Measurements from ENCODE around the gene CNTF.

CNTF gene

DNA sequence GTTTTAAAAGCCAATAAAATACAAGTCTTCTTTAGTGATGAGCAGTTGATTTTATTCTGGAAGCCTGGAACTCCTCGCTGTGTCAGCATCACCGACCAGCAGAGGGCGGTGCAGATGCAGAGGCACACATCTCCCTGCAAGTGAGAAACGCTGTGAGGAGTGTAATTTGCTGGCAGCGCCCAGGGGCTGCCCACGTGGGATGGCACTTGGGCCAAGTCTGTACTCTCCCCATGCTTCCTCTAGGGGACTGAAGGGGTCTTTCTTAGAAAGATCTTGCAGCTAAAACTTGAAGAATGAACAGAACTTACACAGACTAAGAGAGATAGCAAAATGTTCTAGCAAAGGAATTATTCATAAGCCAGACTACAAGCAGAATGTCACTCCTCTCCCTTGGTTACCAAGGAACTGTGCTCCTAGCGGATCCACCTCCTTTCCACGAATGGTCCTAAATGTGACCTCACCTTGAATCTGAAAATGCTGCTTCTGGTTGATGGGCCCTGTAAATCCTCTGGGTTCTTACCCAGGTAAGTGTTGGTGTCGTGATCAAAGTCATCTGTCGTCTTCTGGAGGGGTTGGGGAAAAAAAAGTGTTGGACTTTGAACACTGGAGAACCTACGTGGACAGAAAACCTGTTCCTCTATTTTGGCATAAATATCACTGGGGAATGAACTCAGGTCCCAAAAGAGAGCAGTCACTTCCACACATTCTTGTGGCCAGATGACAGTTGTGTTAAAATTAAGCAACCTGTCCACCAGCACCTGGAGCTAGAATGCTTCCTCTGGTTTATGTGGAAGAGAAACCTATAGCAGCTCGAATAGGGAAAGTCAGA is 31.8 kb downstream of the CNTF start:
- Histone ChIP-seq H3K4me3 (ENCODE audit: insufficient read depth, low read depth, low read length, poor library complexity, severe bottlenecking) (no peak overlapping the region), H3K4me1 (ENCODE audit: control insufficient read depth, insufficient read depth, low read length, poor library complexity, severe bottlenecking) (no peaks in the 10 kb centered on the region), H3K27me3 (replicated peaks; ENCODE audit: control insufficient read depth, insufficient read depth, low read length, poor library complexity, severe bottlenecking) (no peaks in the 10 kb centered on the region), H3K27ac (ENCODE audit: insufficient read depth, low read length, poor library complexity, severe bottlenecking) (no peak overlapping the region), H3K36me3 (ENCODE audit: control insufficient read depth, insufficient read depth, low read length) (no peaks in the 10 kb centered on the region), H3K9me3 (ENCODE audit: control insufficient read depth, low read length) (no peaks in the 10 kb centered on the region)
- peak; percentile 37 to 52 (median 38) for DNase-seq

DNA sequence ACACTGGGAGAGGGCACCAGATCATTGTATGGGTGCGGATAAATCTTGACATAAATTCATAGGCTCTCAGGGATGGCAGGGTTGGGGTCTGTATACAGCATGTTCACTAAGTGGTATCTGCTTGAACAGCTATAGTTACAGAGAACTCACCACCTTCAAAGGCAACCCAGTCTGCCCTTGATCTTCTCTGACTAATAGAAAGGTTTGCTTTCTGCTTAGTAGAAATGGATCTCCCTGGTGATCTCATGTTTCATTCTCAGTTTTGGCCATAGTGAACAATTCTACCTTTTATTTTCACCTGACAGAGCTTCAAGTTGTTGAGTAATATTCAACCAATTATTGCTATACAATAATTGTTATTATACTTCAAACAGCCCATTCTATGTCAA is 32.4 kb downstream of the CNTF start:
- Histone ChIP-seq H3K27me3 (replicated peaks; ENCODE audit: control insufficient read depth, insufficient read depth, low read length, poor library complexity, severe bottlenecking) (no peaks in the 10 kb centered on the region), H3K27ac (ENCODE audit: insufficient read depth, low read length, poor library complexity, severe bottlenecking) (no peak overlapping the region), H3K4me1 (ENCODE audit: control insufficient read depth, insufficient read depth, low read length, poor library complexity, severe bottlenecking) (no peaks in the 10 kb centered on the region), H3K4me3 (ENCODE audit: insufficient read depth, low read depth, low read length, poor library complexity, severe bottlenecking) (no peak overlapping the region), H3K36me3 (ENCODE audit: control insufficient read depth, insufficient read depth, low read length) (no peaks in the 10 kb centered on the region), H3K9me3 (ENCODE audit: control insufficient read depth, low read length) (no peaks in the 10 kb centered on the region)
- DNase-seq = no peak

DNA sequence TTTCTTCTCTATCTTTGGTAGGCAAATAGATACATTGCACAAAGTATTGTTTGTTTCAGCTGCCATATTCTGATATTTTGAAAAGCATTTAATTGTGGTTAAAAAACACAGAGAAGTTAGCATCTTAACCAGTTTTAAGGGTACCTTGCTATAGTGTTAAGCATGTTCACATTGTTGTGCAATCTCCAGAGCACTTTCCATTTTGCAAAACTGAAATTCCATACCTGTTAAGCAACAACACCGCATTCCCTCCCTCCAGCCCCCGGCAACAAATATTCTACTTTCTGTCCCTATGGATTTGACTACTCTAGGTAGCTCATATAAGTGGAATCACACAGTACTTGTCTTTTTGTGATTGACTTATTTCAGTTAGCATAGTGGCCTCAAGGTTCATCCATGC is 33.9 kb downstream of the CNTF start:
- H3K27me3 ChIP-seq (replicated peaks; ENCODE audit: control insufficient read depth, insufficient read depth, low read length, poor library complexity, severe bottlenecking) = no peaks in the 10 kb centered on the region
- H3K9me3 ChIP-seq (ENCODE audit: control insufficient read depth, low read length) = no peaks in the 10 kb centered on the region
- H3K4me1 ChIP-seq (ENCODE audit: control insufficient read depth, insufficient read depth, low read length, poor library complexity, severe bottlenecking) = no peaks in the 10 kb centered on the region
- no peaks in the 10 kb centered on the region for H3K36me3 ChIP-seq (ENCODE audit: control insufficient read depth, insufficient read depth, low read length)
- H3K27ac ChIP-seq (ENCODE audit: insufficient read depth, low read length, poor library complexity, severe bottlenecking) = no peak overlapping the region
- no peak for DNase-seq
- no peak overlapping the region for H3K4me3 ChIP-seq (ENCODE audit: insufficient read depth, low read depth, low read length, poor library complexity, severe bottlenecking)

DNA sequence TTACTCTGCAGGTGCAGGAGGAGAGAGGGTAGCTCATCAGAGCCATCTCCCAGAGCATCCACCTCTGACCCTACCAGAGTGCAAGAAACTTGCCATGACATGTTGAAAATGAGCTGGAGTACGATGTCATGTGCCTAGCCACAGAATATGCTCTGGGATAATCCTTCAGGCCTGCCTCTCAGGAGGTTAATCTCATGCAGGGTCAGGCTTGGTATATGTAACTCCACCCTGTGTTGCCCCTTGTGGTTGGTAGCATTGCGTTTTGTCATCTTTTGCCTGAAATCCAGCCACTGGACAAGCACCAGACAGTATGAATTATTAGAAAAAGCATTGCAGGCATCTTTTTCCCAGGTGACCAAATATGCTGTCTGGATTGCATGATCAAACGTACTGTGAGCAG is 36.2 kb downstream of the CNTF start:
- Histone ChIP-seq H3K27me3 (replicated peaks; ENCODE audit: control insufficient read depth, insufficient read depth, low read length, poor library complexity, severe bottlenecking) (no peaks in the 10 kb centered on the region), H3K36me3 (ENCODE audit: control insufficient read depth, insufficient read depth, low read length) (no peaks in the 10 kb centered on the region), H3K9me3 (ENCODE audit: control insufficient read depth, low read length) (no peaks in the 10 kb centered on the region), H3K4me1 (ENCODE audit: control insufficient read depth, insufficient read depth, low read length, poor library complexity, severe bottlenecking) (no peaks in the 10 kb centered on the region), H3K4me3 (ENCODE audit: insufficient read depth, low read depth, low read length, poor library complexity, severe bottlenecking) (no peak overlapping the region), H3K27ac (ENCODE audit: insufficient read depth, low read length, poor library complexity, severe bottlenecking) (no peak overlapping the region)
- DNase-seq = no peak

DNA sequence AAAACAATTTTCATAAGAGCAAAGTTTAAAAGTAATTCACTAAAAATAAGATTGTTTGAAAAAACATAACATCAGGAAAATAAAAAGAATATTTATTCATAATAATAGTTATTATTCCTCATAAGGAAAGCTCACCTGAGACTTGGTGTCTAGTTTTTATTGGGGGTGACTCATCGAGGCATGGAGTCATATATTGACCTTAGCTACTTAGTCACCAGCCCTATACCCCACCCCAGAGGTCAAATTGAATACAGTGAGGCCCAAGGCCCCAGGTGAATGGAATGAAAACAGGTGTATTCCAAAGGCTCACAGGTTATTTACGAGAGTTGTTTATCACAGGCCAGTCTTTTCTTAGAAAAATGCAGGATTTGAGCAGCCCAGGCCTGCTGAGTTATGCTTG is 36.9 kb downstream of the CNTF start:
- Histone ChIP-seq H3K27me3 (replicated peaks; ENCODE audit: control insufficient read depth, insufficient read depth, low read length, poor library complexity, severe bottlenecking) (no peaks in the 10 kb centered on the region), H3K36me3 (ENCODE audit: control insufficient read depth, insufficient read depth, low read length) (no peaks in the 10 kb centered on the region), H3K27ac (ENCODE audit: insufficient read depth, low read length, poor library complexity, severe bottlenecking) (no peak overlapping the region), H3K4me1 (ENCODE audit: control insufficient read depth, insufficient read depth, low read length, poor library complexity, severe bottlenecking) (no peaks in the 10 kb centered on the region), H3K4me3 (ENCODE audit: insufficient read depth, low read depth, low read length, poor library complexity, severe bottlenecking) (no peak overlapping the region), H3K9me3 (ENCODE audit: control insufficient read depth, low read length) (no peaks in the 10 kb centered on the region)
- DNase-seq = no peak

DNA sequence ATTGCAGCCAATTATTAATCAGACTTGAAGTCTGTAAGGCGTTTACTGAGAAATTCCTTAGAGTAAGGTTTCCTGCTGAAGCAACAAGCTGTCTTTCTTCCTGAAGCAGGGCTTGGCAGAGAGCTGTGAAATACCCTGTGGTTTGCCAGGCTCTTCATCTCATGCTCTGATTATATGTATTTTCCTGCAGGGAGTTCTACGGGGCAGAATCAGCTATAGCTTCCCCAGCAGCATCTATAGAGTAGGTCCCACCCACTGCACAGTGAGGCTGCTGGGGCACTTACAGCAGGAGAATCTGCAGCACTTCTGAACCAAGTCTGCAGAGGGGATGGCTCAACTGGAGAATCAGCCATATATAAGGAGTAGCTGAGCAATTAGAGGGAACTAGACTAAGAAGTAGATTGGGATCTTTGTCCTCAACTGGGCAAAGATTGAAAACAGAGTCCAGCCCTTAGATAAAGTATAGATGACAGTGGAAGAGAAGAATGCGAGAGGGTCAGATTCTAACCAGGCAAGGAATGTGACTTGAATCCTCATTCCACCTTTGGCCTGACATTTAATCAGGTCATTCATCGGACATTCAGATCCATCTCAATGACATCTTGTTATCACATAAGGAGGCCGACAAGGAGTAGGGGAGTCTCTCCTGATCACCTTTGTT is 37.6 kb downstream of the CNTF start:
- H3K36me3 ChIP-seq (ENCODE audit: control insufficient read depth, insufficient read depth, low read length) = no peaks in the 10 kb centered on the region
- DNase-seq = no peak

DNA sequence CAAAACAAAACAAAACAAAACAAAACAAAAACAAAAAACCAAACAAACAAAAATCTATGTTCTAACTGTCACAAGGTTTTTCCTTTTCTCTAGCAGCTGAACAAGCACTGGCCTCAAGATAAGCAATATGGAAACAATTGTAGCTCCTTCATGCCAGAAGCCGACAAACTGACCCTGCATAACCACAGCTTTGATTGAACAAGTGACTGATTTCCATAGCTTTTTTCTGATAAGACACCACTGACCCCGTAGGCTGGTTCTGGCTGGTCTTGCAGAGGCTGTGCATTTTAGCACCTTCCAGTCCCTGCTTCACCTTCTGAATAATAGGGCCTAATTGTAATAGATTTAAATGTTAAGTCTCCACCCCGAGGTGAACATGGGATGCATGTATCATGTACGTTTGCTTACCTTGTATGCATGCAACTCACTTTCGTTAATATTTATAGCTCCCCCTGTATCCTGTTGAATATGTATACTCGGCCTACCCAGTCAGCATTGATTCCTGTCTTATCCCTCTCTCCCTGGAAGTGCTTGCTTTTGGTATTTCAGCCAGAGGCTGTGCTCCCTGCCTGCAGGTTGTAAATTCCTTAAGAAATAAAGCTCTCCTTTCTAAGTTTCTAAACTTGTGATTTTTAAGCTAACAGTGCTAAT is 49.6 kb downstream of the CNTF start:
- Histone ChIP-seq H3K4me3 (ENCODE audit: insufficient read depth, low read depth, low read length, poor library complexity, severe bottlenecking) (no peak overlapping the region), H3K36me3 (ENCODE audit: control insufficient read depth, insufficient read depth, low read length) (no peaks in the 10 kb centered on the region)

More for the DNA sequence above, 37.6 kb downstream of the CNTF start:
- no peaks in the 10 kb centered on the region for H3K27me3 ChIP-seq (replicated peaks; ENCODE audit: control insufficient read depth, insufficient read depth, low read length, poor library complexity, severe bottlenecking)
- no peak overlapping the region for H3K27ac ChIP-seq (ENCODE audit: insufficient read depth, low read length, poor library complexity, severe bottlenecking)
- H3K4me1 ChIP-seq (ENCODE audit: control insufficient read depth, insufficient read depth, low read length, poor library complexity, severe bottlenecking) = no peaks in the 10 kb centered on the region
- no peak overlapping the region for H3K4me3 ChIP-seq (ENCODE audit: insufficient read depth, low read depth, low read length, poor library complexity, severe bottlenecking)
- no peaks in the 10 kb centered on the region for H3K9me3 ChIP-seq (ENCODE audit: control insufficient read depth, low read length)

DNA sequence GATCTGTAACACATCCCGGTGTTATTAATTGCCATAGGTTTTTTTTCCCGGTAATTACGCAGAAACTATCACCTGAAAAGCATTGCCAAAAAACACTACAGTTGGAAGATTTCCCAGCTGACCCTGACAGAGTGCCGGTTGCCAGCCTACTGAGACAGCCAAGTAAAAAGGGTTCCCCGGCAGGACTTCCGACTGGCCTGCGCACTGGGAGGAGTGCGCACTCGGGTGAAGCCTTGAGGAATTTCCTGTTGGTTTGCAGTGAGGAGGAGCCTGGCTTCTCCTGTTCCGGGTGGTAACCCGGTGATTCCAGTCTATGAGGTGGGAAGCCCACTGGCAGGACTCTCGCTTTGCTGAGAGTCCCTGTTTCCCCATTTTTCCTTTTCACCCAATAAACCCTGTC is 52.1 kb downstream of the CNTF start:
- H3K36me3 ChIP-seq (ENCODE audit: control insufficient read depth, insufficient read depth, low read length) = no peaks in the 10 kb centered on the region

More for the DNA sequence above, 49.6 kb downstream of the CNTF start:
- Histone ChIP-seq H3K27ac (ENCODE audit: insufficient read depth, low read length, poor library complexity, severe bottlenecking) (no peak overlapping the region), H3K9me3 (ENCODE audit: control insufficient read depth, low read length) (no peaks in the 10 kb centered on the region), H3K4me1 (ENCODE audit: control insufficient read depth, insufficient read depth, low read length, poor library complexity, severe bottlenecking) (no peaks in the 10 kb centered on the region), H3K27me3 (replicated peaks; ENCODE audit: control insufficient read depth, insufficient read depth, low read length, poor library complexity, severe bottlenecking) (no peaks in the 10 kb centered on the region)
- DNase-seq = no peak

More for the DNA sequence above, 52.1 kb downstream of the CNTF start:
- no peak overlapping the region for H3K4me3 ChIP-seq (ENCODE audit: insufficient read depth, low read depth, low read length, poor library complexity, severe bottlenecking)
- DNase-seq = no peak
- no peaks in the 10 kb centered on the region for H3K4me1 ChIP-seq (ENCODE audit: control insufficient read depth, insufficient read depth, low read length, poor library complexity, severe bottlenecking)
- H3K27me3 ChIP-seq (replicated peaks; ENCODE audit: control insufficient read depth, insufficient read depth, low read length, poor library complexity, severe bottlenecking) = no peaks in the 10 kb centered on the region
- H3K27ac ChIP-seq (ENCODE audit: insufficient read depth, low read length, poor library complexity, severe bottlenecking) = no peak overlapping the region
- no peaks in the 10 kb centered on the region for H3K9me3 ChIP-seq (ENCODE audit: control insufficient read depth, low read length)

Data from effector memory CD4-positive, alpha-beta T cell (primary cell).